HG03039 (cell line): ENCODE measurements around the gene PIP5K1C.
"Not testable (repeated sequence)": the region's sequence is repeated elsewhere in the genome, so short reads cannot be mapped to it uniquely, and the experiment has no call there.

Experiments used
- ATAC-seq: cut with Tn5 transposase; IDR thresholded peaks from one replicate; pipeline ENCODE4 v1.9.1; 2021; ENCODE audit warnings: mild to moderate bottlenecking, moderate library complexity; ENCODE audit not compliant: unreplicated experiment

Gene PIP5K1C

GRCh38 chr19:3679581-3679980, 20.7 kb downstream of the PIP5K1C start:
- no peak for ATAC-seq

GRCh38 chr19:3679138-3679537, 21.1 kb downstream of the PIP5K1C start:
- ATAC-seq: no peak

- no peak for ATAC-seq
Measured at GRCh38 chr19:3678188-3678587, 22.1 kb downstream of the PIP5K1C start.

- ATAC-seq: no peak
Measured at GRCh38 chr19:3674784-3675543, 25.3 kb downstream of the PIP5K1C start.

GRCh38 chr19:3673506-3674439, 26.5 kb downstream of the PIP5K1C start:
- no peak for ATAC-seq

GRCh38 chr19:3672993-3673392, 27.3 kb downstream of the PIP5K1C start:
- no peak for ATAC-seq

- no peak for ATAC-seq
Measured at GRCh38 chr19:3672575-3672948, 27.7 kb downstream of the PIP5K1C start.

- ATAC-seq: no peak
Measured at GRCh38 chr19:3671680-3672574, 28.3 kb downstream of the PIP5K1C start.

- ATAC-seq: no peak
Measured at GRCh38 chr19:3670796-3671679, 29.2 kb downstream of the PIP5K1C start.

- no peak for ATAC-seq
Measured at GRCh38 chr19:3669947-3670795, 30.1 kb downstream of the PIP5K1C start.

GRCh38 chr19:3669082-3669946, 31.0 kb downstream of the PIP5K1C start:
- no peak for ATAC-seq

- no peak for ATAC-seq
Measured at GRCh38 chr19:3668331-3669081, 31.8 kb downstream of the PIP5K1C start.

GRCh38 chr19:3667766-3668165, 32.5 kb downstream of the PIP5K1C start:
- no peak for ATAC-seq

- ATAC-seq: no peak
Measured at GRCh38 chr19:3667037-3667638, 33.1 kb downstream of the PIP5K1C start.

- not testable (repeated sequence) for ATAC-seq
Measured at GRCh38 chr19:3666545-3666856, 33.8 kb downstream of the PIP5K1C start.

GRCh38 chr19:3665681-3666544, 34.4 kb downstream of the PIP5K1C start:
- no peak for ATAC-seq
